ENCODE measurements around the gene RPL7L1.
A peak's percentile ranks its signal among the peaks of the same experiment; 100 is the strongest.

The RPL7L1 gene

DNA sequence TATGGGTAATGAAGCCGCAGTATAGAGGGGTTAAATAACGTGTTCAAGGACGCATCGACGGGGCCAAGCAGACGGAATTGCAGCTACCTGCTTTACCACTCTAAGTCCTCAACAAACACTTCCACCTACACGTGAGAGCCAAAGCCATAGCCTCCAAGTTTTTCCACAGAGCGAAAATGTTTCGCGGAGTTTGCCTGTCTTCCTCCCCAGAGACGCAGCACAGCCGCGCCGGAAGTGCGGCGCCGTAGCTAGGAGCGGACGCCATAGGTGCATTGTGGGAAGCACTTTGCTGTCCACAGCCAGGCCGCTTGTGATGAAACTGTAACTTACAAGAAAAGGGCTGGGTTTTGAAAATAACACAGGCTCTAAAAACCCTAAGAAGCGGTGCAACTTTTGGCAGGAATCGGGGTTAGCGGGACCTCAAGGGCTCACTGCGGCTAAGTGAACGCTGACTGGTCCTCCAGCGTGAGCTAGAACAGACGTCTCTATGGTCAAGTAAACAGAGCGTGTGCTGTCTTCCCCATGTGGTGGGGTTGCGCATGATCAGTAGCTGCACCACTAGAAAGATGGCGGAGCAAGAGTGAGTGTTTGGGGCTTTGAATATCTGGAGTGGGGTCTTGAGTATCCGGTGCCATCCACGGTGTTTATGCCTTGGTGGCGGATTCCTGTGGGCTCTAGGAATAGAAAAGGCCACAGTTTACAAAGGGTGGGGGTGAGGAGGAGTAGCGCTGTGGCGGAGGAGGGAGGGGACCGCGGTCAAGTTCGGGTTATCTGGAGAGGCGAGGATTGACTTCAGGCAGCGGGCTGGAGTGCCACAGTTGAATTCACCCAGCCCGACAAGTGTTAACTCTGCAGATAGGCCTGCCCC, at the start of gene RPL7L1:
RPL7L1 (plus strand) TSS at position 245 of the 868 bp plus-strand sequence; CDS start at position 540, 295 bp downstream.
- Mint-ChIP-seq H3K4me1 (ENCODE audit: low read depth) (peaks cover 30% of the 10 kb centered on the region), H3K4me3 (peak within 1 kb of the TSS; percentile 89), H3K9me3 (no peaks in the 10 kb centered on the region), H3K27me3 (no peaks in the 10 kb centered on the region), H3K27ac (peak within 1 kb of the TSS; percentile 98), H3K36me3 (ENCODE audit: low read depth) (peaks cover 37% of the 10 kb centered on the region)

DNA sequence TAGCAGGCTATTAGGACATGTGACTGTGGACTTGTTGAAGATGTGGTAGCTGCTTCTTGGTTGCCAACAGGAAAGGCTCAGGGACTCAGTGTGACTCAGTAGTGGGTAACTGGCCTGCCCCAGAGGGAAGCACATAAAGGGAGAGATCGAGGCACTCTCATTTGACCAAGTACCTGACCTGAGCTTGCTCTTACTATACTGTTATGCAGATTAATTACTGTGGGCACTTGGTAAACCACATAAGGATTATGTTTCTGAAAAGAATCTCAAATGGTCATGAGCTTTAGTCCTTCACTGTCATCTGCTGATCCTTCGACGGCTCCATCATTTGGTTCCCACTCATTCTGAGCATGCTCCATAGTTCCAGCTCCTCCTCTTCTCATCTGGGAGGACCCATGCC, 48.2 kb upstream of the RPL7L1 start:
- Mint-ChIP-seq H3K9me3 (no peaks in the 10 kb centered on the region), H3K27me3 (no peaks in the 10 kb centered on the region), H3K4me3 (no peak overlapping the region), H3K36me3 (ENCODE audit: low read depth) (peaks cover 51% of the 10 kb centered on the region), H3K4me1 (ENCODE audit: low read depth) (no peaks in the 10 kb centered on the region), H3K27ac (no peak overlapping the region)

DNA sequence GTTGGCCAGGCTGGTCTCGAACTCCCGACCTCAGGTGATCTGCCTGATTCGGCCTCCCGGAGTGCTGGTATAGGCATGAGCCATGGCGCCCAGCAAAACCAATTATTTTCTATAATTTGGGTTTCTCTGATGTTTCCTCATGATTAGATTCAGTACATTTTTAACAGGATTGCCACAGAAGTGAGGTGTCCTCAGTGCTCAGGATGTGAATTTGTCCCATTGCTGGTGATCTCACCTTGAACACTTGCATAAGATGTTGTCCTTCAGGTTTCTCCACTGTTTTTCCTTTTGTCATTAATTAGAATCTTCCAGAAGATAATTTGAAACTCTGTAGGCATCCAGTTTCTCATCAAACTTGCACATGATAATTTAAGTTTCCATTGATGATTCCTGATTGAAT, 45.4 kb upstream of the RPL7L1 start:
- no peaks in the 10 kb centered on the region for H3K9me3 Mint-ChIP-seq
- no peaks in the 10 kb centered on the region for H3K27me3 Mint-ChIP-seq
- no peak overlapping the region for H3K27ac Mint-ChIP-seq
- peaks cover 28% of the 10 kb centered on the region for H3K36me3 Mint-ChIP-seq (ENCODE audit: low read depth)
- no peaks in the 10 kb centered on the region for H3K4me1 Mint-ChIP-seq (ENCODE audit: low read depth)
- H3K4me3 Mint-ChIP-seq: no peak overlapping the region

DNA sequence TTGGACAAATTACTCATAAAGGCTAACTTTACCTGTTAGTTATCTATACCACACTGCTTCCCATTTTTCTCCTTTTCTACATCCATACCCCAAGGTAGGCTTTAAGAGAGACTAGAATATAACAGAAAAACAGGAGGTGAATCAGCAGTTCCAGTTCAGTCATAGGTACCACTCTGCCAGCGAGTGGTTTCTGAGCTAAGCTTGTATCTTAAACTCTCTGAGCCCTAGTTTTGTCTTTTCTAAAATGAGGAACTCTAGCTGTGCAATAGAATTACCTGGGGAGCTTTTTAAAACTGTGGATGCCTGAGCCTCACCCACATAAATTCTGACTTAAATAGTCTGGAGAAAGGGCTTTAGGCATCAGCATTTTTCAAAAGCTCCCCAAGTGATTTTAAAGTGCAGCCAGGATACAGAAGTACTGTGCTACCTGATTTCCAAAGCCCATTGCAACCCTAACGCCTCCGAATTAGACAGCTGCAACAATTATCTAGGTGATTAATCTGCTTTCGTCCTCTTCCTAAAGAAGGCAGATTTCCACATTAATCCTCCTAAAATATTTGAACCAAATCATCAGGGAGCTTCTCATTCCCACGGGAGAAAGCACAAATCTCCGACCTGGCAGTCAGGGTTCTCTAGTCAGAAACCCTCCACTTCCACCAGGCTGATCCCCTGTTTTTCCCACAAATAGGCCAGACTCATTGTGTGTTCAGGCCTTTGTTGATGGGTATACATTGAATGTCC, 37.4 kb upstream of the RPL7L1 start:
- Mint-ChIP-seq H3K9me3 (no peaks in the 10 kb centered on the region), H3K4me3 (no peak overlapping the region), H3K4me1 (ENCODE audit: low read depth) (peaks cover 13% of the 10 kb centered on the region), H3K27ac (peak overlapping the region; percentile 17), H3K27me3 (no peaks in the 10 kb centered on the region), H3K36me3 (ENCODE audit: low read depth) (peaks cover 22% of the 10 kb centered on the region)

DNA sequence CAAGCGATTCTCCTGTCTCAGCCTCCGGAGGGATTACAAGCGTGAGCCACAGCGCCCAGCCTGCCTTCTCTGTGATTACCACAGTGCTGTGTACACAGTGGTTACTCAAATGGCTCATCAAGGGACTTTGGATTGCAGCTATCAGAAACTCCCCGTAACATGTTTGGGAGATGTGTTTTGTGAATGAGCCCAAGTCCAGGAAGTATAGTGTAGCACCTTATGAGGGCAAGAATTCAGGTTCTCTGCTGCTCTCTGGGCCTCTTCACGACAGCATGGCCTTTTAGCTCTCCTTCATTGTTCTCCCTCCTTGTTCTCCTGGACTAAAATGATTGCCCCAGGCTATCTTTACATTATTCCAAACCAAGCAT, 34.1 kb upstream of the RPL7L1 start:
- no peak overlapping the region for H3K27ac Mint-ChIP-seq
- no peak overlapping the region for H3K4me3 Mint-ChIP-seq
- peaks cover 13% of the 10 kb centered on the region for H3K4me1 Mint-ChIP-seq (ENCODE audit: low read depth)
- H3K9me3 Mint-ChIP-seq: no peaks in the 10 kb centered on the region
- H3K36me3 Mint-ChIP-seq (ENCODE audit: low read depth): peaks cover 17% of the 10 kb centered on the region
- H3K27me3 Mint-ChIP-seq: no peaks in the 10 kb centered on the region

DNA sequence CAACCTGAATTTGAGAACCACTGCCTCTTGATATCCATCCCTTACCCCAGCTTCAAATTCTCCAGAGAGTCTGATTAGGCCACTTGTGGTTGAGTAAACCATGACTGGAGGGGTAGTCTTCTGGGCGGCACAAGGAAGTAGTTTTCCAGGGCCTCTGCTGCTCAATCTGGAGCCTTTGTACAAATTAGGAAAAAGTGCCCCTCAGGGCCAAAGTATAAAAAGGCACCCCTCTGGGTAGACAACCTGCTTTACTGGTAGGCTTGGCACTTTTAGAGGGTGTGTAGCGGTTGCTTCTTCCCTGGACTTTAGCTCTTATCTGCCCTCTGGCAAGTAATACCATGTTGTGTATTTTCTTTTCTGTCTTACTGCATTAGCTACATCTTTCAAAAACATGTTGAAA, 32.9 kb upstream of the RPL7L1 start:
- H3K36me3 Mint-ChIP-seq (ENCODE audit: low read depth): peaks cover 15% of the 10 kb centered on the region
- H3K27me3 Mint-ChIP-seq: no peaks in the 10 kb centered on the region
- H3K9me3 Mint-ChIP-seq: no peaks in the 10 kb centered on the region
- peaks cover 10% of the 10 kb centered on the region for H3K4me1 Mint-ChIP-seq (ENCODE audit: low read depth)
- H3K4me3 Mint-ChIP-seq: no peak overlapping the region
- no peak overlapping the region for H3K27ac Mint-ChIP-seq

DNA sequence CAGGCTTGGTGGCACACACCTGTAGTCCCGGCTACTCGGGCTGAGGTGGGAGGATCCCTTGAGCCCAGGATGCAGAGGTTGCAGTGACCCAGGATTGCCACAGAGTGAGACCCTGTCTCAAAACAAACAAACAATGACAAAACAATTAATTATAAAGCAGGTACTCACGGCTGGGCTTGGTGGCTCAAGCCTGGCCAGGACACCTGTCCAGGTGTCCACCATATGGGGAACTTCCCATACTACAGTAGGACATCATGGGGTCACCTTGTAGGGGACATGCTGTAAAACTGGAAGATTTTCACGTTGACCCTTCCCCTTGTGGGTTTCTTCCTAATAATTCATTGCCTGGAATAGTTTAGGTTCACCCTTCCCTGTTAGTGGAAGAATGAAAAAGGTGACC, 30.7 kb upstream of the RPL7L1 start:
- no peak overlapping the region for H3K4me3 Mint-ChIP-seq
- no peaks in the 10 kb centered on the region for H3K27me3 Mint-ChIP-seq
- no peaks in the 10 kb centered on the region for H3K9me3 Mint-ChIP-seq
- H3K4me1 Mint-ChIP-seq (ENCODE audit: low read depth): peaks cover 5% of the 10 kb centered on the region
- H3K27ac Mint-ChIP-seq: no peak overlapping the region
- peaks cover 8% of the 10 kb centered on the region for H3K36me3 Mint-ChIP-seq (ENCODE audit: low read depth)

DNA sequence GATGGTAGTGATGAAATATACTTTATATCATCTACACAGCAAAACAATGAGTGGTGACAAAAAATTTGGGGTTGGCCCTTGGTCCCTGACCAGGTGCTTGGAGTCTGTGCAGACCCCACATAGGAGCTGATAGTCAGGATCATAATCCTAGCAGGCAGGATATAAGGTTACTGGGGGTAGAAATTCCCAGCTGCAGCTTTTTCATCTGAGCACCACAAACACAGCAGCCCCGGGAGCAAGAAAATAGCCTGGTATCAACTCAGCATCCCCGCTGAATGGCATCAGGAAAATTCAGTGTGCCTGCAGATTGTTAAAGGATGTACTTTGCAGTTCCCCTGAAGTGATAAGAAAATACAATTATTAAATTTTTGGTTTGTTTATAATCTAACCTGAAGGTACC, 27.8 kb upstream of the RPL7L1 start:
- Mint-ChIP-seq H3K4me3 (no peak overlapping the region), H3K27ac (no peak overlapping the region), H3K27me3 (no peaks in the 10 kb centered on the region), H3K36me3 (ENCODE audit: low read depth) (peaks cover 5% of the 10 kb centered on the region), H3K9me3 (no peaks in the 10 kb centered on the region), H3K4me1 (ENCODE audit: low read depth) (no peaks in the 10 kb centered on the region)

DNA sequence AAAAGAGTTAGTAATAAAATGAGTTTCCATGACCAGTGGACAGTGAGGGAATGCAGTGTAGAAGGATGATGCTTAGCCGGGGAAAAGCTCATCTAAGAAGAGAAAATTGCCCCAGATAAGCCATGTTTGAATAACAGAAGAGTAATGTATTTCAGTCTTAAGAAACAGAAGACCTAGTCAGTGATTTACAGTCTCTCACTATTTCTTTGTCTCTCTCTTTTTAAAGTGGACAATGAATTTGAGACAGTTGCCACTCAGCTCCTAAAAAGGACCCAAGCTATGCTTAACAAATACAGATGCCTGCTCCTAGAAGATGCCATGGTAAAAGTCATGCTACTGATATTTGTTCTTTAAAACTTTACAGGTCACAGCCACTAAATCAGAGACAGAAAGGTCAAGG, 19.4 kb upstream of the RPL7L1 start:
- Mint-ChIP-seq H3K27ac (peak overlapping the region; percentile 1), H3K4me1 (ENCODE audit: low read depth) (no peaks in the 10 kb centered on the region), H3K36me3 (ENCODE audit: low read depth) (peaks cover 39% of the 10 kb centered on the region), H3K27me3 (no peaks in the 10 kb centered on the region), H3K4me3 (no peak overlapping the region), H3K9me3 (no peaks in the 10 kb centered on the region)

DNA sequence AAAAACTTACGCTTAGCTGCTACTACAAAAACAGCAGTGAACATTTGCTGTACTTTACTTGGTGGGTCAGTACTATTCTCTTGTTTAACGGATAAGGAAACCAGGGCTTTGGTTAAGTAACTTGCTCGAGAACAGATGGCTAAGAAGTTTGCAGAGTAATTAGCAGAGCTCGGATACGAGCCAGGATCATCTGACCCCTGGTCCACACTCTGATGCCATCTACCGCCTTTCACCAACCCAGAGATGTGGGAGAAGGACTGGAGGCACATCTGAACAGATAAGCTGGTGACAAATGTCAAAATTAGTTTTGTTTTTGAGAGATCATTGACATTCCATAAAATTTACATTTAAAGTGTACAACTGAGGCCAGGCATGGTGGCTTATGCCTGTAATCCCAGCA, 18.9 kb upstream of the RPL7L1 start:
- Mint-ChIP-seq H3K4me1 (ENCODE audit: low read depth) (no peaks in the 10 kb centered on the region), H3K9me3 (no peaks in the 10 kb centered on the region), H3K36me3 (ENCODE audit: low read depth) (peaks cover 39% of the 10 kb centered on the region), H3K27ac (peak overlapping the region; percentile 1), H3K4me3 (no peak overlapping the region), H3K27me3 (no peaks in the 10 kb centered on the region)

DNA sequence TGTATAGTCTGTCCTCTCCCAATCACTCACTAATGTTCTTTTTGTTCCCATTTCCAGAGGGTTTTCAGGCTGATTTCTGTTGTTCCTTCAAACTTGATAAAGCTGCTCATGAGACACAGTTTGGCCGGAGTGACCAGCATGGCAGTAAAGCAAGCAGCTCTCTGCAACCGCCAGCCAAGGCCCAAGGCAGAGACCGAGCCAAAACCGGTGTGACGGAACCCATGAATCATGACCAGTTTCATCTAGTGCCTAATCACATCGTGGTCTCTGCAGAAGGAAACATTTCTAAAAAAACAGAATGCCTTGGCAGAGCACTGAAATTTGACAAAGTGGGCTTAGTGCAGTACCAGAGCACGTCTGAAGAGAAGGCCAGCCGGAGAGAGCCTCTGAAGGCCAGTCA, 14.8 kb upstream of the RPL7L1 start:
- H3K27ac Mint-ChIP-seq: peak overlapping the region; percentile 75

DNA sequence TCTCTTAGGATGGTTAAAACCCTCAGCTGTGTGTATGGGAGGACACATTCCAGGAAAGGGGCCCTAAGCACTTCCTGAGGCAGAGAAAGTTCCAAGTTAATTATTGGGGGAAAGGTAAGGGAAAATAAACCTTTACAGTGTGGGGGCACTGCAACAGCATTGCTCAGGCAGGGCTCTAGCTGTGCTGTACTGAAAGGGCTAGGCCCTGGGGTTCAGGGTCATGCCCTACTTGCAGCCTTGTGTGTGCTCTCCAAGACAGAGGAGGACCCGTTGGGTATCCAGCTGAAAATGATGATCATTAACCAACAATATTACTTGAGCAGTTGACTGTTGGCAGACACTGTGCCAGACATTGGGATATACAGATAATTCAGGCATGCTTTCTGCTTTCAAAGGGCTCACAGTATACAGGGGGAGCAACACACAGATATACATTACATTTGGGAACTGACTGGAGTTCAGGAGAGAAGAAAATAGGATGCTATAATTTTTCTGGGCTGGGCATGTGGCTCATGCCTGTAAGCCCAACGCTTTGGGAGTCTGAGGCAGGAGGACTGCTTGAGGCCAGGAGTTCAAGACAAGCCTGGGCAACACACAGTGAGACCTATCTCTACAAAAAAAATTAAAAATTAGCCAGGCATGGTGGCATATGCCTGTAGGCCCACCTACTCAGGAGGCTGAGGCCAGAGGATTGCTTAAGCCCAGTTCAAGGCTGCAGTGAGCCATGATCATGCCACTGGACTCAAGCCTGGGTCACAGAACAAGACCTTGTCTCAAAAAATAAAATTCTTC, 9.1 kb upstream of the RPL7L1 start:
- H3K27ac Mint-ChIP-seq: no peak overlapping the region
- peaks cover 7% of the 10 kb centered on the region for H3K36me3 Mint-ChIP-seq (ENCODE audit: low read depth)

More for the DNA sequence above, 14.8 kb upstream of the RPL7L1 start:
- H3K4me3 Mint-ChIP-seq: no peak overlapping the region
- no peaks in the 10 kb centered on the region for H3K9me3 Mint-ChIP-seq
- no peaks in the 10 kb centered on the region for H3K27me3 Mint-ChIP-seq
- peaks cover 37% of the 10 kb centered on the region for H3K36me3 Mint-ChIP-seq (ENCODE audit: low read depth)
- no peaks in the 10 kb centered on the region for H3K4me1 Mint-ChIP-seq (ENCODE audit: low read depth)

DNA sequence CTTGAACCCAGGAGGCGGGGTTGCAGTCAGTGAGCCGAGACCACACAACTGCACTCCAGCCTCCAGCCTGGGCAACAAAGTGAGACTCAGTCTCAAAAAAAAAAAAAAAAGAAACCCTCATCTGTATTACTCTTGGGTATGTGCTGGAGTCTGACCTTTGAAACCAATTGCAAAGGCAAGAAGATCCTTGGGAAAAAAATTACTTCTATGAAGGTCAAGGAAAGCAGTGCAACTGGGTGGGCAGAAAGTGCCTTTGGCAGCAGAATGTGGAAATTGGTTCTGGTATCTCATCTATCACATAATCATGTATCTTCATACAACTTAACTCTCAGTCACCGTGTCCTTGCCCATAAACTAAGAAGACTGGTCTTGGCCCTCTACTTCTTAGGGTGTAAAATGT, 7.7 kb upstream of the RPL7L1 start:
- H3K9me3 Mint-ChIP-seq: no peaks in the 10 kb centered on the region
- no peaks in the 10 kb centered on the region for H3K27me3 Mint-ChIP-seq
- H3K27ac Mint-ChIP-seq: no peak overlapping the region
- H3K36me3 Mint-ChIP-seq (ENCODE audit: low read depth): peaks cover 4% of the 10 kb centered on the region
- no peaks in the 10 kb centered on the region for H3K4me1 Mint-ChIP-seq (ENCODE audit: low read depth)
- no peak overlapping the region for H3K4me3 Mint-ChIP-seq

More for the DNA sequence above, 9.1 kb upstream of the RPL7L1 start:
- Mint-ChIP-seq H3K9me3 (no peaks in the 10 kb centered on the region), H3K4me3 (no peak overlapping the region), H3K27me3 (no peaks in the 10 kb centered on the region), H3K4me1 (ENCODE audit: low read depth) (no peaks in the 10 kb centered on the region)

DNA sequence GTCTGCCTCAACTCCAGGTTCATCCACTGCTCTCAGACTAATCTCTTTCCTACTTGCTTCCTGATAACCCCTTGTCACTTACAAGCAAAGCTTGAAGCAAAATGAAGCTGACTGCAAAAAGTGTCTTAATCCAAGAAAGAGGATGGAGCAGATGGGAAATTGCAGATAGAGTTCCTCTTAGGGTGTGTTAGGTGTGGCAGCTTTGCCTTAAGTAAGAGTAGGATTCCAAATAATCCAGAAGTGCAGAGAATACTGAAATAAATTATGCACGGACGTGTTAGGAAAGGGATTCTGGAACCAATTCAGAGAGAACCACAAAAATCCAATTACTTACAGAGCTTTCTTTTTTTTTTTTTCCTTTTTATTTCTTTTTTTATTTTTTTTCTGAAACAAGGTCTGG, 6.1 kb upstream of the RPL7L1 start:
- no peaks in the 10 kb centered on the region for H3K4me1 Mint-ChIP-seq (ENCODE audit: low read depth)
- no peak overlapping the region for H3K27ac Mint-ChIP-seq
- no peaks in the 10 kb centered on the region for H3K36me3 Mint-ChIP-seq (ENCODE audit: low read depth)
- no peaks in the 10 kb centered on the region for H3K9me3 Mint-ChIP-seq
- H3K27me3 Mint-ChIP-seq: no peaks in the 10 kb centered on the region
- no peak overlapping the region for H3K4me3 Mint-ChIP-seq

DNA sequence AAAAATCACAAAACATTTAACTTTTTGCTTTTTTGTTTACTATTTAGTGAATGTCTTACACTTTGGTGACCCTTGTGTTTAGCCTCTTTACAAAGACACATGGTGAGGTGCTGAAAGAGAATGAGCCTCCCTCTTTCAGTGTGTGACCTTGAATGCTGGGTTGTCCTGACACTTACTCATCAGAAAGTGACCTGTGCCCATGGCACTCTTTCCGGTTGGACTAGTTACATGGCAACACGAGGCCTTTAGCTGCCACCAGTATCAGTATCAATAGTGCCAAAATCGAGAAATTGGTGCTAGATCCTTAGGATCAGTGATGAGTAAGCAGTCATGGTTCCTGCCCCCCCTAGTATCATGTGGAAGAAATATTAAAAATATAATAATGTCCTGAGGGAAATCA, 1.7 kb upstream of the RPL7L1 start:
- Mint-ChIP-seq H3K27ac (peak overlapping the region; percentile 40), H3K4me1 (ENCODE audit: low read depth) (peaks cover 12% of the 10 kb centered on the region), H3K27me3 (no peaks in the 10 kb centered on the region), H3K36me3 (ENCODE audit: low read depth) (peaks cover 19% of the 10 kb centered on the region), H3K9me3 (no peaks in the 10 kb centered on the region), H3K4me3 (peak overlapping the region; percentile 35)
